Bone marrow (tissue), 2 donors: ENCODE measurements around the gene C14orf119.
"Not testable (repeated sequence)": the region's sequence is repeated elsewhere in the genome, so short reads cannot be mapped to it uniquely, and the experiment has no call there.

Experiments used
- DNase-seq, 2 donors: peaks; one replicate each; lab custom pipeline; 2025; lab: John Stamatoyannopoulos, UW

C14orf119 gene

GRCh38 chr14:23089498-23090253, 5.6 kb upstream of the C14orf119 start:
- no peak for DNase-seq

GRCh38 chr14:23090254-23090636, 5.1 kb upstream of the C14orf119 start:
- no peak for DNase-seq

GRCh38 chr14:23091294-23092225, 3.7 kb upstream of the C14orf119 start:
- no peak for DNase-seq

GRCh38 chr14:23093104-23093503, 2.2 kb upstream of the C14orf119 start:
- DNase-seq = no peak

- no peak for DNase-seq
These were observed 1.8 kb upstream of the C14orf119 start for GRCh38 chr14:23093526-23093925.

GRCh38 chr14:23093991-23094665, 1.2 kb upstream of the C14orf119 start:
- no peak for DNase-seq

GRCh38 chr14:23094666-23095195, 574 bp upstream of the C14orf119 start, which contains the start of gene ACIN1:
ACIN1 (minus strand) TSS chr14:23095136; CDS start chr14:23095112, 24 bp downstream.
- no peak for DNase-seq

- DNase-seq = no peak
These were observed 2.5 kb downstream of the C14orf119 start for GRCh38 chr14:23097786-23098185.

- no peak for DNase-seq
These were observed 4.0 kb downstream of the C14orf119 start for GRCh38 chr14:23099212-23099861.

GRCh38 chr14:23101213-23101970, 6.1 kb downstream of the C14orf119 start:
- no peak for DNase-seq

- no peak for DNase-seq
These were observed 6.8 kb downstream of the C14orf119 start for GRCh38 chr14:23101986-23102625.

- no peak for DNase-seq
These were observed 7.5 kb downstream of the C14orf119 start for GRCh38 chr14:23102801-23103200.

- DNase-seq = no peak
These were observed 8.3 kb downstream of the C14orf119 start for GRCh38 chr14:23103581-23103980.

- no peak for DNase-seq
These were observed 8.8 kb downstream of the C14orf119 start for GRCh38 chr14:23104070-23104590.

GRCh38 chr14:23104591-23105347, 9.5 kb downstream of the C14orf119 start, which contains the start of gene CIROP:
CIROP (minus strand) TSS chr14:23104989; CDS start chr14:23104920, 69 bp downstream.
- no peak for DNase-seq

- no peak for DNase-seq
These were observed 10.1 kb downstream of the C14orf119 start for GRCh38 chr14:23105348-23105824.

- no peak for DNase-seq
These were observed 11.4 kb downstream of the C14orf119 start for GRCh38 chr14:23106747-23107045.

- DNase-seq = not testable (repeated sequence)
These were observed 12.3 kb downstream of the C14orf119 start for GRCh38 chr14:23107620-23108019.

- not testable (repeated sequence) for DNase-seq
These were observed 12.9 kb downstream of the C14orf119 start for GRCh38 chr14:23108169-23108568.
